ENCODE measurements around the gene SUSD3.

Gene SUSD3

GRCh38 chr9:93097511-93098201 lies 39.2 kb downstream of the SUSD3 start:
- DNase-seq (ENCODE audit: low read depth in 1 of 2, low spot score in 1 of 2): no peak
- Histone ChIP-seq H3K4me3 (replicated peaks; ENCODE audit: insufficient read depth, low read length) (peak overlapping the region; percentile 86), H3K27ac (replicated peaks) (peak overlapping the region; percentile 60), H3K27me3 (ENCODE audit: insufficient read depth, poor library complexity, severe bottlenecking) (no peaks in the 10 kb centered on the region)
- no peak for TF ChIP-seq SPI1 (IDR thresholded peaks at IDR 0.05; ENCODE audit: borderline replicate concordance, low read depth)
- TF ChIP-seq GABPA (IDR thresholded peaks at IDR 0.05; ENCODE audit: low read depth): no peak
- TF ChIP-seq REST (IDR thresholded peaks at IDR 0.05; ENCODE audit: insufficient replicate concordance, low read depth): no peak
- TF ChIP-seq CTCF (IDR thresholded peaks at IDR 0.05; ENCODE audit: insufficient read depth, low read length): no peak
- no peak for TF ChIP-seq POLR2AphosphoS5 (IDR thresholded peaks at IDR 0.05; ENCODE audit: low read depth)

GRCh38 chr9:93098236-93098946 lies 39.9 kb downstream of the SUSD3 start:
- peak; percentile 91 to 93 for DNase-seq (ENCODE audit: low read depth in 1 of 2, low spot score in 1 of 2)
- TF ChIP-seq POLR2AphosphoS5 (IDR thresholded peaks at IDR 0.05; ENCODE audit: low read depth) (peak; percentile 53), SPI1 (IDR thresholded peaks at IDR 0.05; ENCODE audit: borderline replicate concordance, low read depth) (no peak), REST (IDR thresholded peaks at IDR 0.05; ENCODE audit: insufficient replicate concordance, low read depth) (no peak)
- H3K4me3 ChIP-seq (replicated peaks; ENCODE audit: insufficient read depth, low read length): peak overlapping the region; percentile 86
- no peaks in the 10 kb centered on the region for H3K27me3 ChIP-seq (ENCODE audit: insufficient read depth, poor library complexity, severe bottlenecking)
- peak overlapping the region; percentile 60 for H3K27ac ChIP-seq (replicated peaks)

- DNase-seq (ENCODE audit: low read depth in 1 of 2, low spot score in 1 of 2): no peak
- Histone ChIP-seq H3K27me3 (ENCODE audit: insufficient read depth, poor library complexity, severe bottlenecking) (no peaks in the 10 kb centered on the region), H3K4me3 (replicated peaks; ENCODE audit: insufficient read depth, low read length) (no peak overlapping the region), H3K27ac (replicated peaks) (peak overlapping the region; percentile 51)
- 0 out of 2 replicates have a peak, but pooled peaks have one; percentile 6 for TF ChIP-seq SPI1 (IDR thresholded peaks at IDR 0.05; ENCODE audit: borderline replicate concordance, low read depth)
- TF ChIP-seq GABPA (IDR thresholded peaks at IDR 0.05; ENCODE audit: low read depth): no peak
- TF ChIP-seq REST (IDR thresholded peaks at IDR 0.05; ENCODE audit: insufficient replicate concordance, low read depth): no peak
- no peak for TF ChIP-seq POLR2AphosphoS5 (IDR thresholded peaks at IDR 0.05; ENCODE audit: low read depth)
- no peak for TF ChIP-seq CTCF (IDR thresholded peaks at IDR 0.05; ENCODE audit: insufficient read depth, low read length)
Observed at GRCh38 chr9:93099551-93100275, 41.2 kb downstream of the SUSD3 start.

All from HL-60 (cell line).